ENCODE measurements around the gene ZC3H6.
A peak's percentile ranks its signal among the peaks of the same experiment; 100 is the strongest.
"Not testable (repeated sequence)": the region's sequence is repeated elsewhere in the genome, so short reads cannot be mapped to it uniquely, and the experiment has no call there.

Gene ZC3H6

GRCh38 chr2:112272669-112273068 lies 2.7 kb upstream of the ZC3H6 start:
- in situ Hi-C loops (cut with HindIII; ENCODE audit: low pct_ligation_motif_present, low pct_unique_long_range_greater_than_20kb, low sequenced_read_pairs) = no loop called here
- no peak for DNase-seq

GRCh38 chr2:112273349-112273748 lies 2.0 kb upstream of the ZC3H6 start:
- DNase-seq = no peak

GRCh38 chr2:112275887-112276773 lies 733 bp downstream of the ZC3H6 start:
- peak; percentile 90 for DNase-seq
- in situ Hi-C loops (cut with HindIII; ENCODE audit: low pct_ligation_motif_present, low pct_unique_long_range_greater_than_20kb, low sequenced_read_pairs) = no loop called here

More at GRCh38 chr2:112273349-112273748, 2.0 kb upstream of the ZC3H6 start:
- in situ Hi-C loops (cut with HindIII; ENCODE audit: low pct_ligation_motif_present, low pct_unique_long_range_greater_than_20kb, low sequenced_read_pairs) = no loop called here

- in situ Hi-C loops (cut with HindIII; ENCODE audit: low pct_ligation_motif_present, low pct_unique_long_range_greater_than_20kb, low sequenced_read_pairs) = no loop called here
- DNase-seq = no peak
Measured at GRCh38 chr2:112276954-112277353, 1.6 kb downstream of the ZC3H6 start.

- in situ Hi-C loops (cut with HindIII; ENCODE audit: low pct_ligation_motif_present, low pct_unique_long_range_greater_than_20kb, low sequenced_read_pairs) = no loop called here
- DNase-seq = no peak
Measured at GRCh38 chr2:112277596-112278220, 2.3 kb downstream of the ZC3H6 start.

GRCh38 chr2:112282066-112282465 lies 6.7 kb downstream of the ZC3H6 start:
- DNase-seq; in situ Hi-C loops (cut with HindIII; ENCODE audit: low pct_ligation_motif_present, low pct_unique_long_range_greater_than_20kb, low sequenced_read_pairs): not testable (repeated sequence)

GRCh38 chr2:112283535-112283934 lies 8.1 kb downstream of the ZC3H6 start:
- DNase-seq; in situ Hi-C loops (cut with HindIII; ENCODE audit: low pct_ligation_motif_present, low pct_unique_long_range_greater_than_20kb, low sequenced_read_pairs): not testable (repeated sequence)

- in situ Hi-C loops (cut with HindIII; ENCODE audit: low pct_ligation_motif_present, low pct_unique_long_range_greater_than_20kb, low sequenced_read_pairs) = no loop called here
- DNase-seq = no peak
Measured at GRCh38 chr2:112290088-112290487, 14.7 kb downstream of the ZC3H6 start.

- in situ Hi-C loops (cut with HindIII; ENCODE audit: low pct_ligation_motif_present, low pct_unique_long_range_greater_than_20kb, low sequenced_read_pairs) = no loop called here
- no peak for DNase-seq
Measured at GRCh38 chr2:112290648-112291047, 15.3 kb downstream of the ZC3H6 start.

- no peak for DNase-seq
- in situ Hi-C loops (cut with HindIII; ENCODE audit: low pct_ligation_motif_present, low pct_unique_long_range_greater_than_20kb, low sequenced_read_pairs) = no loop called here
Measured at GRCh38 chr2:112293636-112294401, 18.4 kb downstream of the ZC3H6 start.

- DNase-seq = no peak
- in situ Hi-C loops (cut with HindIII; ENCODE audit: low pct_ligation_motif_present, low pct_unique_long_range_greater_than_20kb, low sequenced_read_pairs) = no loop called here
Measured at GRCh38 chr2:112295407-112296078, 20.1 kb downstream of the ZC3H6 start.

GRCh38 chr2:112296407-112296806 lies 21.0 kb downstream of the ZC3H6 start:
- in situ Hi-C loops (cut with HindIII; ENCODE audit: low pct_ligation_motif_present, low pct_unique_long_range_greater_than_20kb, low sequenced_read_pairs) = no loop called here
- no peak for DNase-seq

- in situ Hi-C loops (cut with HindIII; ENCODE audit: low pct_ligation_motif_present, low pct_unique_long_range_greater_than_20kb, low sequenced_read_pairs) = no loop called here
- DNase-seq = no peak
Measured at GRCh38 chr2:112301171-112301584, 25.8 kb downstream of the ZC3H6 start.

- DNase-seq = no peak
- in situ Hi-C loops (cut with HindIII; ENCODE audit: low pct_ligation_motif_present, low pct_unique_long_range_greater_than_20kb, low sequenced_read_pairs) = no loop called here
Measured at GRCh38 chr2:112301973-112302372, 26.6 kb downstream of the ZC3H6 start.

- DNase-seq = no peak
- in situ Hi-C loops (cut with HindIII; ENCODE audit: low pct_ligation_motif_present, low pct_unique_long_range_greater_than_20kb, low sequenced_read_pairs) = no loop called here
Measured at GRCh38 chr2:112304298-112304941, 29.0 kb downstream of the ZC3H6 start.

- no peak for DNase-seq
- in situ Hi-C loops (cut with HindIII; ENCODE audit: low pct_ligation_motif_present, low pct_unique_long_range_greater_than_20kb, low sequenced_read_pairs) = no loop called here
Measured at GRCh38 chr2:112305132-112305531, 29.7 kb downstream of the ZC3H6 start.

- in situ Hi-C loops (cut with HindIII; ENCODE audit: low pct_ligation_motif_present, low pct_unique_long_range_greater_than_20kb, low sequenced_read_pairs) = no loop called here
Measured at GRCh38 chr2:112310906-112311305, 35.5 kb downstream of the ZC3H6 start.

GRCh38 chr2:112311932-112312331 lies 36.5 kb downstream of the ZC3H6 start:
- no peak for DNase-seq
- in situ Hi-C loops (cut with HindIII; ENCODE audit: low pct_ligation_motif_present, low pct_unique_long_range_greater_than_20kb, low sequenced_read_pairs) = no loop called here

More at GRCh38 chr2:112310906-112311305, 35.5 kb downstream of the ZC3H6 start:
- DNase-seq = no peak

Data from ACHN (cell line).